ENCODE data around the gene CHD3. TPM values are rescaled to one million over a fixed set of nuclear protein-coding genes. Genes with fewer than 3 reads are reported as not detected.
A peak's percentile ranks its signal among the peaks of the same experiment; 100 is the strongest.

Gene CHD3
- total RNA-seq, 1 donor from 2014 or later: 12.8 TPM

GRCh38 chr17:7912927-7913524 is 24.4 kb downstream of the CHD3 start:
- no peak overlapping the region for H3K27ac Mint-ChIP-seq
- no peak overlapping the region for H3K4me2 ChIP-seq
- peak; percentile 81 for DNase-seq (ENCODE audit: low spot score)
- peaks cover 11% of the 10 kb centered on the region for H3K27me3 Mint-ChIP-seq (ENCODE audit: insufficient read depth, low read depth)
- no peak overlapping the region for H3K4me3 ChIP-seq
- TF ChIP-seq CTCF (IDR thresholded peaks at IDR 0.05) (peak; percentile 75), EZH2 (IDR thresholded peaks at IDR 0.05) (no peak)
- no peaks in the 10 kb centered on the region for H3K9me3 Mint-ChIP-seq
- H3K9me3 ChIP-seq (ENCODE audit: low read depth): no peaks in the 10 kb centered on the region
- no peak overlapping the region for H3K27ac ChIP-seq
- no peaks in the 10 kb centered on the region for H3K79me2 ChIP-seq (ENCODE audit: low read depth)
- H3K4me1 Mint-ChIP-seq: peaks cover 22% of the 10 kb centered on the region
- H3K9ac ChIP-seq: no peak overlapping the region
- H3K36me3 Mint-ChIP-seq: peaks cover 11% of the 10 kb centered on the region
- peaks cover 3% of the 10 kb centered on the region for H4K20me1 ChIP-seq (ENCODE audit: low read depth)
- H3K4me3 Mint-ChIP-seq: no peak overlapping the region
- H2AFZ ChIP-seq (replicated peaks): no peak overlapping the region
- H3F3A ChIP-seq (ENCODE audit: low read depth): peaks cover 22% of the 10 kb centered on the region
- H3K27me3 ChIP-seq: peaks cover 35% of the 10 kb centered on the region
- peaks cover 4% of the 10 kb centered on the region for H3K4me1 ChIP-seq
- no peaks in the 10 kb centered on the region for H3K36me3 ChIP-seq

GRCh38 chr17:7915179-7915610 is 26.6 kb downstream of the CHD3 start:
- H3K4me1 ChIP-seq: peaks cover 4% of the 10 kb centered on the region
- H4K20me1 ChIP-seq (ENCODE audit: low read depth): peaks cover 3% of the 10 kb centered on the region
- Mint-ChIP-seq H3K4me1 (peaks cover 19% of the 10 kb centered on the region), H3K27me3 (ENCODE audit: insufficient read depth, low read depth) (peaks cover 11% of the 10 kb centered on the region), H3K4me3 (peak overlapping the region; percentile 88), H3K27ac (peak overlapping the region; percentile 76), H3K9me3 (no peaks in the 10 kb centered on the region), H3K36me3 (peaks cover 2% of the 10 kb centered on the region)
- H3K79me2 ChIP-seq (ENCODE audit: low read depth): no peaks in the 10 kb centered on the region
- peak overlapping the region; percentile 79 for H2AFZ ChIP-seq (replicated peaks)
- peak overlapping the region; percentile 45 for H3K4me3 ChIP-seq
- DNase-seq (ENCODE audit: low spot score): no peak
- peaks cover 56% of the 10 kb centered on the region for H3K27me3 ChIP-seq
- no peak overlapping the region for H3K9ac ChIP-seq
- H3K4me2 ChIP-seq: peak overlapping the region; percentile 75
- no peaks in the 10 kb centered on the region for H3K9me3 ChIP-seq (ENCODE audit: low read depth)
- peaks cover 22% of the 10 kb centered on the region for H3F3A ChIP-seq (ENCODE audit: low read depth)
- no peak overlapping the region for H3K27ac ChIP-seq
- H3K36me3 ChIP-seq: no peaks in the 10 kb centered on the region
- TF ChIP-seq EZH2phosphoT487 (IDR thresholded peaks at IDR 0.05) (peak; percentile 25), EZH2 (IDR thresholded peaks at IDR 0.05) (no peak)

GRCh38 chr17:7915611-7916384 is 27.2 kb downstream of the CHD3 start, which contains the start of gene RNF227:
TSS of gene RNF227 (minus strand) at chr17:7916289. CDS start at chr17:7916195, 94 bp downstream.
- Mint-ChIP-seq H3K9me3 (no peaks in the 10 kb centered on the region), H3K36me3 (no peaks in the 10 kb centered on the region), H3K27ac (peak within 1 kb of the TSS; percentile 76), H3K4me3 (peak within 1 kb of the TSS; percentile 88), H3K4me1 (peaks cover 19% of the 10 kb centered on the region), H3K27me3 (ENCODE audit: insufficient read depth, low read depth) (peaks cover 11% of the 10 kb centered on the region)
- no peaks in the 10 kb centered on the region for H3K9me3 ChIP-seq (ENCODE audit: low read depth)
- H3K27me3 ChIP-seq: peaks cover 62% of the 10 kb centered on the region
- no peak within 1 kb of the TSS for H3K9ac ChIP-seq
- H2AFZ ChIP-seq (replicated peaks): peak within 1 kb of the TSS; percentile 88
- peak within 1 kb of the TSS; percentile 45 for H3K4me3 ChIP-seq
- H3F3A ChIP-seq (ENCODE audit: low read depth): peaks cover 22% of the 10 kb centered on the region
- H3K27ac ChIP-seq: no peak within 1 kb of the TSS
- H3K79me2 ChIP-seq (ENCODE audit: low read depth): no peaks in the 10 kb centered on the region
- H4K20me1 ChIP-seq (ENCODE audit: low read depth): peaks cover 3% of the 10 kb centered on the region
- no peaks in the 10 kb centered on the region for H3K36me3 ChIP-seq
- peak within 1 kb of the TSS; percentile 75 for H3K4me2 ChIP-seq
- no peak for TF ChIP-seq CTCF (IDR thresholded peaks at IDR 0.05)
- TF ChIP-seq EZH2 (IDR thresholded peaks at IDR 0.05): no peak
- TF ChIP-seq EZH2phosphoT487 (IDR thresholded peaks at IDR 0.05): no peak
- peaks cover 4% of the 10 kb centered on the region for H3K4me1 ChIP-seq
- peak; percentile 95 for DNase-seq (ENCODE audit: low spot score)

GRCh38 chr17:7916385-7916682 is 27.7 kb downstream of the CHD3 start:
- Histone ChIP-seq H3K79me2 (ENCODE audit: low read depth) (no peaks in the 10 kb centered on the region), H3K4me3 (peak overlapping the region; percentile 35), H2AFZ (replicated peaks) (peak overlapping the region; percentile 88), H3K27ac (no peak overlapping the region), H3K4me1 (peaks cover 4% of the 10 kb centered on the region), H4K20me1 (ENCODE audit: low read depth) (peaks cover 3% of the 10 kb centered on the region), H3K27me3 (peaks cover 68% of the 10 kb centered on the region), H3K9me3 (ENCODE audit: low read depth) (no peaks in the 10 kb centered on the region), H3K36me3 (no peaks in the 10 kb centered on the region), H3K9ac (no peak overlapping the region), H3F3A (ENCODE audit: low read depth) (peaks cover 22% of the 10 kb centered on the region), H3K4me2 (peak overlapping the region; percentile 70)
- peaks cover 19% of the 10 kb centered on the region for H3K4me1 Mint-ChIP-seq
- H3K4me3 Mint-ChIP-seq: peak overlapping the region; percentile 83
- peak overlapping the region; percentile 20 for H3K27ac Mint-ChIP-seq
- no peaks in the 10 kb centered on the region for H3K9me3 Mint-ChIP-seq
- peaks cover 11% of the 10 kb centered on the region for H3K27me3 Mint-ChIP-seq (ENCODE audit: insufficient read depth, low read depth)
- DNase-seq (ENCODE audit: low spot score): no peak
- TF ChIP-seq CTCF (IDR thresholded peaks at IDR 0.05): no peak
- TF ChIP-seq EZH2phosphoT487 (IDR thresholded peaks at IDR 0.05): no peak
- no peak for TF ChIP-seq EZH2 (IDR thresholded peaks at IDR 0.05)
- H3K36me3 Mint-ChIP-seq: no peaks in the 10 kb centered on the region
